BJ (cell line): ENCODE measurements around the gene HBEGF. TPM values are rescaled to one million over a fixed set of nuclear protein-coding genes. Genes with fewer than 3 reads are reported as not detected.
A peak's percentile ranks its signal among the peaks of the same experiment; 100 is the strongest.

Experiments used
- CTCF ChIA-PET: fragments of 350-600 bp; formaldehyde crosslinking; extraction: SDS; loops from one replicate; lab custom pipeline; 2021; ENCODE audit warnings: antibody characterized with exemption, inconsistent platforms; lab: Yijun Ruan, JAX
- POLR2A ChIA-PET: fragments of 300-600 bp; sonication (Branson Sonifier 250); formaldehyde crosslinking; extraction: SDS; loops from one replicate; lab custom pipeline; 2021; ENCODE audit warnings: antibody characterized with exemption; lab: Charles Lee
- DNase-seq: peaks from one replicate; pipeline ENCODE4 v3.0.0-alpha.2; 2011; ENCODE audit warnings: low read depth
- H3K27me3 ChIP-seq: 2 replicates; pipeline ENCODE4 v1.6.0; 2011; ENCODE audit warnings: low read length; ENCODE audit not compliant: control insufficient read depth, insufficient read depth
- H3K36me3 ChIP-seq: 2 replicates; pipeline ENCODE4 v1.5.1; 2011; ENCODE audit warnings: low read length; ENCODE audit not compliant: control insufficient read depth, insufficient read depth
- H3K4me3 ChIP-seq: 2 replicates; pipeline ENCODE4 v1.5.1; 2011; ENCODE audit warnings: low read depth, mild to moderate bottlenecking, control low read depth, low read length
- polyA plus RNA-seq: library from polyadenylated mRNA; depleted of rRNA; stranded (reverse); fragments of >200 nt; gene quantifications from 2 replicates; pipeline ENCODE4 v1.2.3, GENCODE V29; 2011
- TF ChIP-seq, protein P1 (sequence below): IDR thresholded peaks from 2 replicates; pipeline ENCODE4 v1.5.1; 2011; ENCODE audit warnings: low read depth, mild to moderate bottlenecking, control low read depth, inconsistent platforms, low read length, moderate library complexity; ENCODE audit not compliant: insufficient read depth

HBEGF gene
- polyA plus RNA-seq, 1 experiment, result 3.1 TPM

- DNase-seq, result no peak
- TF ChIP-seq, protein P1, sequence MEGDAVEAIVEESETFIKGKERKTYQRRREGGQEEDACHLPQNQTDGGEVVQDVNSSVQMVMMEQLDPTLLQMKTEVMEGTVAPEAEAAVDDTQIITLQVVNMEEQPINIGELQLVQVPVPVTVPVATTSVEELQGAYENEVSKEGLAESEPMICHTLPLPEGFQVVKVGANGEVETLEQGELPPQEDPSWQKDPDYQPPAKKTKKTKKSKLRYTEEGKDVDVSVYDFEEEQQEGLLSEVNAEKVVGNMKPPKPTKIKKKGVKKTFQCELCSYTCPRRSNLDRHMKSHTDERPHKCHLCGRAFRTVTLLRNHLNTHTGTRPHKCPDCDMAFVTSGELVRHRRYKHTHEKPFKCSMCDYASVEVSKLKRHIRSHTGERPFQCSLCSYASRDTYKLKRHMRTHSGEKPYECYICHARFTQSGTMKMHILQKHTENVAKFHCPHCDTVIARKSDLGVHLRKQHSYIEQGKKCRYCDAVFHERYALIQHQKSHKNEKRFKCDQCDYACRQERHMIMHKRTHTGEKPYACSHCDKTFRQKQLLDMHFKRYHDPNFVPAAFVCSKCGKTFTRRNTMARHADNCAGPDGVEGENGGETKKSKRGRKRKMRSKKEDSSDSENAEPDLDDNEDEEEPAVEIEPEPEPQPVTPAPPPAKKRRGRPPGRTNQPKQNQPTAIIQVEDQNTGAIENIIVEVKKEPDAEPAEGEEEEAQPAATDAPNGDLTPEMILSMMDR, result no peak
- POLR2A ChIA-PET, result no interaction called here
- 0 out of 2 replicates have a peak, but pooled peaks cover 2% of the 10 kb centered on the region for H3K27me3 ChIP-seq
- no peak overlapping the region for H3K4me3 ChIP-seq
- no peaks in the 10 kb centered on the region for H3K36me3 ChIP-seq
- CTCF ChIA-PET, result interaction anchor here (1.4 to 11.3 kb wide), 5 partner anchors 13 to 354 kb away, joined by 3 to 230 read pairs (median 8); partner anchors contain the start of gene ANKHD1
Measured at GRCh38 chr5:140365282-140365681, 18.9 kb upstream of the HBEGF start.

DNA sequence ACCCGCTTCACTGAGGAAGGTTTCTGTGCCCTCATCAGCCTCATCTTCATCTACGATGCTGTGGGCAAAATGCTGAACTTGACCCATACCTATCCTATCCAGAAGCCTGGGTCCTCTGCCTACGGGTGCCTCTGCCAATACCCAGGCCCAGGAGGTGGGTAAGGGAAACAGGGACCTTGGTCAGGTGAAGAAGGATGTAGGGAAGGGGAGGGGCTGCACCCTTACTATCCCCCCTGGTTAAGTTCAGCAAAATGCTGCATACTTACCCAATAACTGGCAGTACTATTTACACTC, 18.0 kb upstream of the HBEGF start:
- no peak for DNase-seq
- CTCF ChIA-PET, result interaction anchor here (1.0 to 11.3 kb wide), 10 partner anchors 8 to 355 kb away, joined by 3 to 230 read pairs (median 10); partner anchors contain the start of genes ANKHD1, HBEGF, IK and NDUFA2
- 0 out of 2 replicates have a peak, but pooled peaks cover 2% of the 10 kb centered on the region for H3K27me3 ChIP-seq
- POLR2A ChIA-PET, result no interaction called here
- H3K4me3 ChIP-seq, result no peak overlapping the region
- H3K36me3 ChIP-seq, result no peaks in the 10 kb centered on the region
- TF ChIP-seq, protein P1, result no peak

- Histone ChIP-seq H3K36me3 (no peaks in the 10 kb centered on the region), H3K27me3 (0 out of 2 replicates have a peak, but pooled peaks cover 2% of the 10 kb centered on the region), H3K4me3 (0 out of 2 replicates have a peak overlapping the region, but pooled peaks have one; percentile 29)
- TF ChIP-seq, protein P1, result no peak
- ChIA-PET CTCF (interaction anchor here (0.6 to 11.3 kb wide), 29 partner anchors 7 to 362 kb away, joined by 3 to 230 read pairs (median 3); partner anchors contain the start of genes CD14, HBEGF, IK and NDUFA2), POLR2A (no interaction called here)
- no peak for DNase-seq
Measured at GRCh38 chr5:140363631-140364471, 17.4 kb upstream of the HBEGF start.

DNA sequence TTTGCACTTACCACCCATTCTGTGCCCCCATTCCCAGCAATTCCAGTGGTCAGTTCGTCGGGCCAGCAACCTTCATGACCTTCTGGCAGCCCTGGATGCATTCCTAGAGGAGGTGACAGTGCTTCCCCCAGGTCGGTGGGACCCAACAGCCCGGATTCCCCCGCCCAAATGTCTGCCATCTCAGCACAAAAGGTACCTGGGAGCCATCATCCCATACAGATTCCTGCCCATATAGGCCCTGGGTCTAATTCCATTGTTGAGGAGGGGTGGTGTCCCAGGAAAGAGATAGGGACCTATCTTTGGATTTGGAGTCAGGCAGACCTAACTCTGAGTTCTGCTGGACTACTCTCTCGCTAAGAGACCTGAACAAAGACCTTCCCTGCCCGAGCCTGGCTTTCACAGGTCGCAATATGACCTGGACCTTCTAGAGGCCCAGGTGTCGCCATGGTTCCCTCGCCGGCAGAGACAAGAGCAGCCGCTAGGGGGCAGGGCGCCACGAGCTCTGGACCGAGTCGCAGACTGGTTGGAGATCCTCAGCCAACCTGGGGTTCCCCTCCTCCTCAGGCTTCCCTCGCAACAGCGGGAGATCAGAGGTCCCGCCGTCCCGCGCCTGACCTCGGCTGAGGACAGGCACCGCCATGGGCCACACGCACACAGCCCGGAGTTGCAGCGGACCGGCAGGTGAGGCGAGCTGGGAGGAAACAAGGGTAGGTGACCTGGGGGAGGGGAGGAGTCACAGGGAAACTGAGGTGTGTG, 16.6 kb upstream of the HBEGF start:
- TF ChIP-seq, protein P1, result peak; percentile 94
- ChIA-PET CTCF (interaction anchor here (0.6 to 11.3 kb wide), 28 partner anchors 8 to 363 kb away, joined by 3 to 230 read pairs (median 3); partner anchors contain the start of genes CD14, HBEGF, IK and NDUFA2), POLR2A (no interaction called here)
- Histone ChIP-seq H3K4me3 (peak overlapping the region; percentile 29), H3K36me3 (no peaks in the 10 kb centered on the region), H3K27me3 (no peaks in the 10 kb centered on the region)
- no peak for DNase-seq
